Inflammatory macrophage (primary cell): ENCODE results near the gene ERCC6.

Experiments
- DNase-seq, 2 donors: peaks; one replicate each; pipeline ENCODE4 v3.0.0-alpha.2; 2020 to 2022

Gene ERCC6

GRCh38 chr10:49543604-49544003, 4.7 kb upstream of the ERCC6 start:
- DNase-seq = no peak

- no peak for DNase-seq
These were observed 3.4 kb upstream of the ERCC6 start for GRCh38 chr10:49542353-49542752.

- no peak for DNase-seq
These were observed 2.8 kb upstream of the ERCC6 start for GRCh38 chr10:49541762-49542161.

GRCh38 chr10:49540056-49540797, 1.3 kb upstream of the ERCC6 start:
- peak in 1 of 2 donors; percentile 27 for DNase-seq

GRCh38 chr10:49539320-49539885, 482 bp upstream of the ERCC6 start:
- peak; percentile 5 to 54 for DNase-seq

GRCh38 chr10:49534670-49535381, 4.1 kb downstream of the ERCC6 start:
- DNase-seq = peak; percentile 27 to 48

- DNase-seq = no peak
These were observed 6.5 kb downstream of the ERCC6 start for GRCh38 chr10:49532461-49532860.

- DNase-seq = no peak
These were observed 9.9 kb downstream of the ERCC6 start for GRCh38 chr10:49528977-49529506.

GRCh38 chr10:49527850-49528249, 11.1 kb downstream of the ERCC6 start:
- no peak for DNase-seq

GRCh38 chr10:49527061-49527460, 11.9 kb downstream of the ERCC6 start:
- no peak for DNase-seq

GRCh38 chr10:49526619-49527018, 12.3 kb downstream of the ERCC6 start:
- peak; percentile 18 to 54 for DNase-seq

- DNase-seq = no peak
These were observed 14.4 kb downstream of the ERCC6 start for GRCh38 chr10:49524496-49524895.

GRCh38 chr10:49523301-49523700, 15.6 kb downstream of the ERCC6 start:
- DNase-seq = no peak

GRCh38 chr10:49521062-49521461, 17.9 kb downstream of the ERCC6 start:
- no peak for DNase-seq

GRCh38 chr10:49520122-49520775, 18.7 kb downstream of the ERCC6 start:
- no peak for DNase-seq

- DNase-seq = no peak
These were observed 19.2 kb downstream of the ERCC6 start for GRCh38 chr10:49519717-49520116.

- DNase-seq = peak; percentile 35 to 51
These were observed 19.8 kb downstream of the ERCC6 start for GRCh38 chr10:49518982-49519578.

- no peak for DNase-seq
These were observed 20.4 kb downstream of the ERCC6 start for GRCh38 chr10:49518566-49518965.

GRCh38 chr10:49516216-49516970, 22.5 kb downstream of the ERCC6 start:
- DNase-seq = no peak

GRCh38 chr10:49512121-49512809, 26.7 kb downstream of the ERCC6 start:
- peak; percentile 28 to 30 for DNase-seq

GRCh38 chr10:49509771-49510303, 29.1 kb downstream of the ERCC6 start:
- DNase-seq = no peak
